ENCODE data around the gene HOATZ. TPM values are rescaled to one million over a fixed set of nuclear protein-coding genes. Genes with fewer than 3 reads are reported as not detected.

HOATZ gene
- total and polyA plus RNA-seq, 2 of the 13 experiments (the other 11 are each of a cell fraction or from before 2014, with no cell fraction given) = not detected

GRCh38 chr11:111490496-111490895 lies 24.1 kb upstream of the HOATZ start:
- H2AFZ ChIP-seq (ENCODE audit: low read length) = no peak overlapping the region
- no peaks in the 10 kb centered on the region for H4K20me1 ChIP-seq (ENCODE audit: insufficient read depth, low read length)
- TF ChIP-seq PAXIP1 (CRISPR knock-in tag; conservative IDR thresholded peaks at IDR 0.05) (no peak), PHF8 (CRISPR knock-in tag; IDR thresholded peaks at IDR 0.05) (no peak), ZNF484 (CRISPR knock-in tag; IDR thresholded peaks at IDR 0.05; ENCODE audit: borderline replicate concordance, low read depth) (no peak), ZFAT (CRISPR knock-in tag; conservative IDR thresholded peaks at IDR 0.05) (no peak), SNRNP70 (IDR thresholded peaks at IDR 0.05; ENCODE audit: low read depth, low read length) (no peak), CREB1 (IDR thresholded peaks at IDR 0.05) (no peak), CREB1 (CRISPR knock-in tag; IDR thresholded peaks at IDR 0.05) (no peak), SPEN (CRISPR knock-in tag; IDR thresholded peaks at IDR 0.05; ENCODE audit: low read depth) (no peak), ATF7-NPFF (CRISPR knock-in tag; IDR thresholded peaks at IDR 0.05; ENCODE audit: low read depth) (no peak), PAWR (CRISPR knock-in tag; IDR thresholded peaks at IDR 0.05; ENCODE audit: borderline replicate concordance) (no peak), ZNF879 (CRISPR knock-in tag; IDR thresholded peaks at IDR 0.05) (no peak), CREBL2 (CRISPR knock-in tag; IDR thresholded peaks at IDR 0.05; ENCODE audit: borderline replicate concordance) (no peak)
- H3K9ac ChIP-seq (ENCODE audit: insufficient read depth, low read depth, low read length) = no peak overlapping the region
- H3K9me3 ChIP-seq (ENCODE audit: low read length) = no peaks in the 10 kb centered on the region
- no peaks in the 10 kb centered on the region for H3K36me3 ChIP-seq (replicated peaks in 1 of 2; ENCODE audit: control insufficient read depth in 1 of 2, insufficient read depth in 2 of 2, low read length in 2 of 2)
- intact Hi-C loops (cut with micrococcal nuclease; ENCODE audit: unreplicated experiment) = no loop called here
- FAIRE-seq = no peak
- H3K27me3 ChIP-seq (ENCODE audit: control insufficient read depth in 1 of 2, insufficient read depth in 2 of 2, low read length in 2 of 2) = no peaks in the 10 kb centered on the region
- CTCF ChIA-PET (ENCODE audit: low intra/inter-chr PET ratio, low total read pairs) = no interaction called here
- H3K4me1 ChIP-seq (ENCODE audit: insufficient read depth, low read length) = no peaks in the 10 kb centered on the region
- H3K27ac ChIP-seq (ENCODE audit: extremely low read length, insufficient read depth, low read length) = no peak overlapping the region
- no peaks in the 10 kb centered on the region for H3K79me2 ChIP-seq (ENCODE audit: insufficient read depth, low read length)
- POLR2A ChIA-PET = no interaction called here
- DNase-seq (ENCODE audit: low spot score) = no peak
- H3K4me3 ChIP-seq (replicated peaks in 1 of 3; ENCODE audit: insufficient read depth in 1 of 3, low read depth in 2 of 3, low read length in 3 of 3) = no peak overlapping the region
- 3% methylated on average over 1 of the region's 1 CpG for WGBS (ENCODE audit: low lambda C conversion rate)
- in situ Hi-C loops (cut with HindIII; ENCODE audit: extremely low pct_ligation_motif_present, low pct_unique_long_range_greater_than_20kb) = no loop called here
- no TSS peak for BruUV-seq (replicated peaks)
- H3K4me2 ChIP-seq (ENCODE audit: low read depth, low read length) = no peak overlapping the region
- no peak for ATAC-seq
